Measurements from ENCODE around the gene GP1BA.

Gene GP1BA

DNA sequence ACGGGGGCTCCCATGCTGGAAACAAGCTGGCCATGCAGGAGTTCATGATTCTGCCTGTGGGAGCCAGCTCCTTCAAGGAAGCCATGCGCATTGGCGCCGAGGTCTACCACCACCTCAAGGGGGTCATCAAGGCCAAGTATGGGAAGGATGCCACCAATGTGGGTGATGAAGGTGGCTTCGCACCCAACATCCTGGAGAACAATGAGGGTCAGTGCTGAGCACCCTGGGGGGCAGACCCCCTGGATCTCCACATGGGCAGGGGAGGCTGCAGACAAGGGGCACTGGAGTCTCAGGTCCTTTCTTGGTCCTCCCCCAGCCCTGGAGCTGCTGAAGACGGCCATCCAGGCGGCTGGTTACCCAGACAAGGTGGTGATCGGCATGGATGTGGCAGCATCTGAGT, 23.0 kb downstream of the GP1BA start:
- no peak for DNase-seq

GRCh38 chr17:4956493-4957061, 24.5 kb downstream of the GP1BA start:
- H3K4me3 ChIP-seq (ENCODE audit: low read depth, low read length): no peak overlapping the region
- in situ Hi-C loops (cut with HindIII; ENCODE audit: low pct_ligation_motif_present, low sequenced_read_pairs): no loop called here
- peak; percentile 39 for TF ChIP-seq CTCF (IDR thresholded peaks at IDR 0.05; ENCODE audit: low read depth, low read length, missing control alignments)
- no peak for DNase-seq
- no peaks in the 10 kb centered on the region for H3K27me3 ChIP-seq (replicated peaks)
- no peak overlapping the region for H3K27ac ChIP-seq
- peaks cover 14% of the 10 kb centered on the region for H3K36me3 ChIP-seq (replicated peaks)

More for the DNA sequence above, 23.0 kb downstream of the GP1BA start:
- in situ Hi-C loops (cut with HindIII; ENCODE audit: low pct_ligation_motif_present, low sequenced_read_pairs): no loop called here
- TF ChIP-seq CTCF (IDR thresholded peaks at IDR 0.05; ENCODE audit: low read depth, low read length, missing control alignments): no peak
- Histone ChIP-seq H3K36me3 (replicated peaks) (peaks cover 12% of the 10 kb centered on the region), H3K27me3 (replicated peaks) (no peaks in the 10 kb centered on the region), H3K27ac (no peak overlapping the region), H3K4me3 (ENCODE audit: low read depth, low read length) (no peak overlapping the region)

- H3K27ac ChIP-seq: no peak overlapping the region
- H3K27me3 ChIP-seq (replicated peaks): no peaks in the 10 kb centered on the region
- no peak for DNase-seq
- no peak overlapping the region for H3K4me3 ChIP-seq (ENCODE audit: low read depth, low read length)
- TF ChIP-seq CTCF (IDR thresholded peaks at IDR 0.05; ENCODE audit: low read depth, low read length, missing control alignments): no peak
- in situ Hi-C loops (cut with HindIII; ENCODE audit: low pct_ligation_motif_present, low sequenced_read_pairs): no loop called here
- peaks cover 14% of the 10 kb centered on the region for H3K36me3 ChIP-seq (replicated peaks)
These were observed 26.0 kb downstream of the GP1BA start for GRCh38 chr17:4958102-4958501.

DNA sequence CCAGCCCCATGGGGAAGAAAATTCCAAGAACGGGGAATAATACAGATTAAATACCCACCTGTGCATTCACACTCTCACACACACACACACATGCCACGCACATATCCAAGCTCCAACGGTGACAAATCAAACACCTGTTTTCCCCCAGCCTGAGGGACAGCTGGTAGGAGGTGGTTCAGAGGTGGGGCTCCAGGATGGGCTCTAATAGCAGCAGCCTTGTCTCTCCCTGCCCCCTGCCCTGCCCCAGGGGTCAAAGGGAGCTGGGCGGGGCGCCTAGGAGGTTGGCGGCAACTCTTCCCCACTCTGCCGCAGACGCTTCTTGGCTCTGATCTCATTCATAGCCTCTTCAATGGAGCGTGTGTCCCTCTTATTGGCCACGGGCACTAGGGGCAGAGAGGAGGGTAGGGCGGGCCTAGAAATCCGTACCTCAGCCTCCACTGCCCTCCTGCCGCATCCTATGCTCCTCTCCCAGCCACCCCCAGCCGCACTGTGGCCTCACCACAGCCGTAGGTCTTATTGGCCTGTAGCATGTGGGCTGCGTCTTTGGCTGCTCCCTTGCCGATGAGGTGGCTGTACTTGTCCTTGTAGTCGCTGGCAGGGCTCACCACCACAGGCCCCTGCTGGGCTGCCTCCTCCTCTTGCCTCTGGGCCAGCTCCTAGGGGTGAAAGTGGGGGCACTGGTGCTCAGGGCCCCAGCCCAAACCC, 27.3 kb downstream of the GP1BA start:
- Histone ChIP-seq H3K27me3 (replicated peaks) (no peaks in the 10 kb centered on the region), H3K4me3 (ENCODE audit: low read depth, low read length) (no peak overlapping the region), H3K36me3 (replicated peaks) (peaks cover 14% of the 10 kb centered on the region), H3K27ac (no peak overlapping the region)
- in situ Hi-C loops (cut with HindIII; ENCODE audit: low pct_ligation_motif_present, low sequenced_read_pairs): no loop called here
- DNase-seq: no peak
- TF ChIP-seq CTCF (IDR thresholded peaks at IDR 0.05; ENCODE audit: low read depth, low read length, missing control alignments): no peak

- Histone ChIP-seq H3K27ac (no peak overlapping the region), H3K36me3 (replicated peaks) (peaks cover 14% of the 10 kb centered on the region), H3K27me3 (replicated peaks) (no peaks in the 10 kb centered on the region), H3K4me3 (ENCODE audit: low read depth, low read length) (no peak overlapping the region)
- in situ Hi-C loops (cut with HindIII; ENCODE audit: low pct_ligation_motif_present, low sequenced_read_pairs): no loop called here
- no peak for DNase-seq
- no peak for TF ChIP-seq CTCF (IDR thresholded peaks at IDR 0.05; ENCODE audit: low read depth, low read length, missing control alignments)
These were observed 28.3 kb downstream of the GP1BA start for GRCh38 chr17:4960279-4960922.
